GM12878 (cell line): ENCODE data around the gene SPCS1. TPM values are rescaled to one million over a fixed set of nuclear protein-coding genes. Genes with fewer than 3 reads are reported as not detected.

ENCODE experiments used
- BACH1 ChIP-seq: fragments of 450-650 bp; IDR thresholded peaks from 2 replicates; pipeline ENCODE4 v1.6.1; 2017; ENCODE audit warnings: mild to moderate bottlenecking, borderline replicate concordance
- CEBPB ChIP-seq, 2 experiments: fragments of 150-350 bp in 1 of 2; IDR thresholded peaks; 2 replicates each; pipeline ENCODE4 v1.6.1; 2012 to 2014; ENCODE audit warnings: low read depth in 2 of 2, low read length in 2 of 2, borderline replicate concordance in 1 of 2, inconsistent platforms in 1 of 2
- DPF2 ChIP-seq: fragments of 450-650 bp; IDR thresholded peaks from 2 replicates; pipeline ENCODE4 v1.6.1; 2017; ENCODE audit warnings: mild to moderate bottlenecking
- EGR1 ChIP-seq, 2 experiments: IDR thresholded peaks; 1 replicate in 1 of 2; 2 replicates in 1 of 2; pipeline ENCODE4 v1.6.1; 2011 to 2012; ENCODE audit warnings: low read depth in 2 of 2, low read length in 2 of 2, borderline replicate concordance in 1 of 2, mild to moderate bottlenecking in 1 of 2, moderate library complexity in 1 of 2
- EP300 ChIP-seq, 2 experiments: fragments of 150-350 bp in 1 of 2; IDR thresholded peaks; 2 replicates each; pipeline ENCODE4 v1.6.1; 2011 to 2012; ENCODE audit warnings: low read depth in 2 of 2, low read length in 2 of 2, borderline replicate concordance in 1 of 2, improper control_type of control experiment in 1 of 2, inconsistent platforms in 1 of 2; ENCODE audit not compliant: control insufficient read depth in 1 of 2
- GABPA ChIP-seq: IDR thresholded peaks from 2 replicates; pipeline ENCODE4 v1.6.1; 2014; ENCODE audit warnings: antibody characterized with exemption, low read depth, mild to moderate bottlenecking, inconsistent platforms
- HDGF ChIP-seq: fragments of 450-650 bp; IDR thresholded peaks from 2 replicates; pipeline ENCODE4 v1.6.1; 2016; ENCODE audit warnings: antibody characterized with exemption
- JUND ChIP-seq: IDR thresholded peaks from 2 replicates; pipeline ENCODE4 v1.6.1; 2012; ENCODE audit warnings: low read depth, mild to moderate bottlenecking, low read length, improper control_type of control experiment, moderate library complexity
- MTA2 ChIP-seq: fragments of 450-650 bp; IDR thresholded peaks from 2 replicates; pipeline ENCODE4 v1.6.1; 2016; ENCODE audit warnings: low read depth, mild to moderate bottlenecking, moderate library complexity
- POLR2AphosphoS2 ChIP-seq: IDR thresholded peaks from 2 replicates; pipeline ENCODE4 v1.6.1; 2011; ENCODE audit warnings: low read depth, mild to moderate bottlenecking, low read length, improper control_type of control experiment, moderate library complexity
- RCOR1 ChIP-seq: conservative IDR thresholded peaks from 2 replicates; pipeline ENCODE4 v1.6.1; 2012; ENCODE audit warnings: low read depth, low read length, improper control_type of control experiment
- RELA ChIP-seq: fragments of 450-650 bp; IDR thresholded peaks from 2 replicates; pipeline ENCODE4 v1.8.0; 2014; ENCODE audit warnings: borderline replicate concordance; ENCODE audit not compliant: partially characterized antibody
- SMAD1 ChIP-seq: fragments of 450-650 bp; IDR thresholded peaks from 2 replicates; pipeline ENCODE4 v1.6.1; 2018; ENCODE audit warnings: mild to moderate bottlenecking, low read depth; ENCODE audit not compliant: partially characterized antibody
- STAT3 ChIP-seq: IDR thresholded peaks from 2 replicates; pipeline ENCODE4 v1.6.1; 2011; ENCODE audit warnings: low read depth, low read length, improper control_type of control experiment
- TCF3 ChIP-seq: IDR thresholded peaks from 2 replicates; pipeline ENCODE4 v1.6.1; 2012; ENCODE audit warnings: low read depth, mild to moderate bottlenecking, low read length, borderline replicate concordance; ENCODE audit not compliant: insufficient read depth
- YBX1 ChIP-seq: fragments of 450-650 bp; IDR thresholded peaks from 2 replicates; pipeline ENCODE4 v1.6.1; 2016; ENCODE audit warnings: antibody characterized with exemption
- polyA plus RNA-seq, 11 experiments: library from polyadenylated mRNA; depleted of rRNA in 4 of 11; unstranded in 6 of 11; stranded (reverse) in 5 of 11; fragments of >200 nt; fragmentation: Nextera tagmentation in 4 of 11; fragmentation: Illumina TruSeq in 1 of 11; extraction: Ambion mirVana in 4 of 11; extraction: Trizol in 1 of 11; gene quantifications; 1 replicate in 1 of 11; 2 replicates in 10 of 11; pipeline versions ENCODE4 v1.2.1 to v1.2.3, GENCODE V29; 2011 to 2016; ENCODE audit warnings: inconsistent platforms in 2 of 11, missing spikeins in 2 of 11, low read depth in 1 of 11
- total RNA-seq, 4 experiments: library from RNA; depleted of rRNA in 3 of 4; stranded (reverse); fragments of >200 nt in 3 of 4; fragmentation: Illumina TruSeq in 1 of 4; extraction: Trizol in 1 of 4; gene quantifications; 2 replicates each; pipeline versions ENCODE4 v1.2.1 to v1.2.3, GENCODE V29; 2013 to 2021
- TF ChIP-seq, protein P1 (sequence below): IDR thresholded peaks from 2 replicates; pipeline ENCODE4 v1.6.1; 2012; ENCODE audit warnings: low read depth, low read length, improper control_type of control experiment
- TF ChIP-seq, protein P2 (sequence below): fragments of 150-350 bp; IDR thresholded peaks from 2 replicates; pipeline ENCODE4 v1.6.1; 2014; ENCODE audit warnings: mild to moderate bottlenecking, low read depth, low read length
- TF ChIP-seq, protein P3 (sequence below): IDR thresholded peaks from 2 replicates; pipeline ENCODE4 v1.6.1; 2012; ENCODE audit warnings: low read depth, low read length, improper control_type of control experiment
- TF ChIP-seq, protein P4 (sequence below): IDR thresholded peaks from 2 replicates; pipeline ENCODE4 v1.6.1; 2012; ENCODE audit warnings: mild to moderate bottlenecking, low read depth, low read length

The SPCS1 gene
- total and polyA plus RNA-seq, 10 of the 15 experiments (the other 5 are each of a cell fraction or from before 2014, with no cell fraction given) = 107 to 994 (median 233) TPM

DNA sequence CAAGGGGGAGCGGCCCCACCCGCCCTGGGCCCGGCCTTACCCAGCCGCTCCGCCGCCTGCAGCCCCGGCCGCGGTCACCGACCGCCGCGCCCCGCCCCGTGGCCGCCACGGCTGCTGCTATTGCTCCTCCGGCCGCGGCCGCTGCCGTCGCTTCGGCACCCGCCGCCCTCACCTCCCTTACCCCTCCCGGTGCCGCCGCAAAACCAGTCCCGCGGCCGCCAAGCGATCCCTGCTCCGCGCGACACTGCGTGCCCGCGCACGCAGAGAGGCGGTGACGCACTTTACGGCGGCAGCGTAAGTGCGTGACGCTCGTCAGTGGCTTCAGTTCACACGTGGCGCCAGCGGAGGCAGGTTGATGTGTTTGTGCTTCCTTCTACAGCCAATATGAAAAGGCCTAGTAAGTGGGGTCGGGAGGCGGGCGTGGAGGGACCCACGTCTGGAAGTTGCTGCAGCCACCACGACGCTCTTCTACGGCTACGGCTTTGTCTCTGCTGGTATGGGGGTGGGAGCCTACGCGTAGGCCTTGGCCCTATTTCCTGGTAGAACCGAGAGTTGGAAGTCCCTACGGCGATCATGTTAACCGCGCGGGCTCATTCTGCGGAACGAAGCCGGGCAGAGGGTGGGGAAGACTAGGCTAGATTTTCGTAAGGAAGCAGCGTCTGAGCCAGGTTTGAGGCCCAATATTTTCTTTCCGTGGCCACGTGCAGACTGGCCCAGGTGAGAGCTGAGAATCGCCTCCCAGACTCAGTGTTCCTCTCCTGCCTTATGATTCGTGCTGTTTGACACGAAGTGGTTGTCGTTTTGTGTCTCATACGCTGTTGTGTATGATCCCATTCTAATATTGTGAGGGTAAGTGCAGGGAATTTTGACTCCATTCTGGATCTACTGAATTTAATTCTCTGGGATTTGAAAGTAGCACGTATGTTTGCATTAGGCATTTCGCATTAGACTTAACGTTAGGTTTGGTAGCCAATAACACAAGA is 19.9 kb upstream of the SPCS1 start, which contains the start of the genes GNL3 and PBRM1 (continued):
- TF ChIP-seq, protein P1, sequence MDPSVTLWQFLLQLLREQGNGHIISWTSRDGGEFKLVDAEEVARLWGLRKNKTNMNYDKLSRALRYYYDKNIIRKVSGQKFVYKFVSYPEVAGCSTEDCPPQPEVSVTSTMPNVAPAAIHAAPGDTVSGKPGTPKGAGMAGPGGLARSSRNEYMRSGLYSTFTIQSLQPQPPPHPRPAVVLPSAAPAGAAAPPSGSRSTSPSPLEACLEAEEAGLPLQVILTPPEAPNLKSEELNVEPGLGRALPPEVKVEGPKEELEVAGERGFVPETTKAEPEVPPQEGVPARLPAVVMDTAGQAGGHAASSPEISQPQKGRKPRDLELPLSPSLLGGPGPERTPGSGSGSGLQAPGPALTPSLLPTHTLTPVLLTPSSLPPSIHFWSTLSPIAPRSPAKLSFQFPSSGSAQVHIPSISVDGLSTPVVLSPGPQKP = peak; percentile 30; the same call in 1 of the 2 replicates
- TF ChIP-seq YBX1 (no peak), SMAD1 (peak; percentile 54), JUND (no peak), CEBPB (IDR thresholded peaks at IDR 0.05; ENCODE audit: borderline replicate concordance in 1 of 2, low read depth in 2 of 2, low read length in 2 of 2) (no peak), MTA2 (no peak), EGR1 (IDR thresholded peaks at IDR 0.05; ENCODE audit: borderline replicate concordance in 1 of 2, low read depth in 2 of 2, low read length in 2 of 2) (peak; percentile 14 to 99; a peak in 1 of 3 replicates), BACH1 (peak; percentile 86), RCOR1 (0 out of 2 replicates have a peak, but pooled peaks have one; percentile 36), STAT3 (no peak), GABPA (no peak), RELA (peak; percentile 80), POLR2AphosphoS2 (peak; percentile 96), HDGF (peak; percentile 85), EP300 (IDR thresholded peaks at IDR 0.05; ENCODE audit: borderline replicate concordance in 1 of 2, control insufficient read depth in 1 of 2, low read depth in 2 of 2, low read length in 2 of 2) (no peak), TCF3 (peak; percentile 28; the same call in 1 of the 2 replicates), DPF2 (peak; percentile 83)
- TF ChIP-seq, protein P2, sequence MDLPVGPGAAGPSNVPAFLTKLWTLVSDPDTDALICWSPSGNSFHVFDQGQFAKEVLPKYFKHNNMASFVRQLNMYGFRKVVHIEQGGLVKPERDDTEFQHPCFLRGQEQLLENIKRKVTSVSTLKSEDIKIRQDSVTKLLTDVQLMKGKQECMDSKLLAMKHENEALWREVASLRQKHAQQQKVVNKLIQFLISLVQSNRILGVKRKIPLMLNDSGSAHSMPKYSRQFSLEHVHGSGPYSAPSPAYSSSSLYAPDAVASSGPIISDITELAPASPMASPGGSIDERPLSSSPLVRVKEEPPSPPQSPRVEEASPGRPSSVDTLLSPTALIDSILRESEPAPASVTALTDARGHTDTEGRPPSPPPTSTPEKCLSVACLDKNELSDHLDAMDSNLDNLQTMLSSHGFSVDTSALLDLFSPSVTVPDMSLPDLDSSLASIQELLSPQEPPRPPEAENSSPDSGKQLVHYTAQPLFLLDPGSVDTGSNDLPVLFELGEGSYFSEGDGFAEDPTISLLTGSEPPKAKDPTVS = no peak
- TF ChIP-seq, protein P3, sequence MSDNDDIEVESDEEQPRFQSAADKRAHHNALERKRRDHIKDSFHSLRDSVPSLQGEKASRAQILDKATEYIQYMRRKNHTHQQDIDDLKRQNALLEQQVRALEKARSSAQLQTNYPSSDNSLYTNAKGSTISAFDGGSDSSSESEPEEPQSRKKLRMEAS = peak; percentile 100
- TF ChIP-seq, protein P4, sequence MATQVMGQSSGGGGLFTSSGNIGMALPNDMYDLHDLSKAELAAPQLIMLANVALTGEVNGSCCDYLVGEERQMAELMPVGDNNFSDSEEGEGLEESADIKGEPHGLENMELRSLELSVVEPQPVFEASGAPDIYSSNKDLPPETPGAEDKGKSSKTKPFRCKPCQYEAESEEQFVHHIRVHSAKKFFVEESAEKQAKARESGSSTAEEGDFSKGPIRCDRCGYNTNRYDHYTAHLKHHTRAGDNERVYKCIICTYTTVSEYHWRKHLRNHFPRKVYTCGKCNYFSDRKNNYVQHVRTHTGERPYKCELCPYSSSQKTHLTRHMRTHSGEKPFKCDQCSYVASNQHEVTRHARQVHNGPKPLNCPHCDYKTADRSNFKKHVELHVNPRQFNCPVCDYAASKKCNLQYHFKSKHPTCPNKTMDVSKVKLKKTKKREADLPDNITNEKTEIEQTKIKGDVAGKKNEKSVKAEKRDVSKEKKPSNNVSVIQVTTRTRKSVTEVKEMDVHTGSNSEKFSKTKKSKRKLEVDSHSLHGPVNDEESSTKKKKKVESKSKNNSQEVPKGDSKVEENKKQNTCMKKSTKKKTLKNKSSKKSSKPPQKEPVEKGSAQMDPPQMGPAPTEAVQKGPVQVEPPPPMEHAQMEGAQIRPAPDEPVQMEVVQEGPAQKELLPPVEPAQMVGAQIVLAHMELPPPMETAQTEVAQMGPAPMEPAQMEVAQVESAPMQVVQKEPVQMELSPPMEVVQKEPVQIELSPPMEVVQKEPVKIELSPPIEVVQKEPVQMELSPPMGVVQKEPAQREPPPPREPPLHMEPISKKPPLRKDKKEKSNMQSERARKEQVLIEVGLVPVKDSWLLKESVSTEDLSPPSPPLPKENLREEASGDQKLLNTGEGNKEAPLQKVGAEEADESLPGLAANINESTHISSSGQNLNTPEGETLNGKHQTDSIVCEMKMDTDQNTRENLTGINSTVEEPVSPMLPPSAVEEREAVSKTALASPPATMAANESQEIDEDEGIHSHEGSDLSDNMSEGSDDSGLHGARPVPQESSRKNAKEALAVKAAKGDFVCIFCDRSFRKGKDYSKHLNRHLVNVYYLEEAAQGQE = no peak
